Measurements from ENCODE around the gene SLC41A3. TPM values are rescaled to one million over a fixed set of nuclear protein-coding genes. Genes with fewer than 3 reads are reported as not detected.

Gene SLC41A3
- total and polyA plus RNA-seq, 4 donors = 9.3 to 19.8 (median 12.7) TPM

- no peak for DNase-seq (ENCODE audit: low spot score)
- Histone ChIP-seq H3K9me3 (ENCODE audit: control insufficient read depth in 4 of 4, low read length in 3 of 4) (no peaks in the 10 kb centered on the region), H3K36me3 (ENCODE audit: control insufficient read depth in 4 of 4, insufficient read depth in 3 of 4, low read depth in 1 of 4, low read length in 3 of 4) (peaks cover 0 to 8% (median 0%) of the 10 kb centered on the region in 4 donors), H3K9ac (ENCODE audit: low read depth in 1 of 2, low read length in 2 of 2) (no peak overlapping the region), H3K27me3 (ENCODE audit: control insufficient read depth in 4 of 4, insufficient read depth in 4 of 4, low read length in 3 of 4) (no peaks in the 10 kb centered on the region), H3K4me1 (ENCODE audit: control insufficient read depth in 4 of 4, insufficient read depth in 4 of 4, low read length in 3 of 4) (no peaks in the 10 kb centered on the region), H3K27ac (ENCODE audit: low read depth in 1 of 2, low read length in 2 of 2) (no peak overlapping the region), H3K4me3 (ENCODE audit: low read depth in 1 of 3, low read length in 3 of 3) (no peak overlapping the region)
- WGBS = 98% methylated on average over 8 of the region's 8 CpGs
- no peak for TF ChIP-seq ATF3 (IDR thresholded peaks at IDR 0.05)
- TF ChIP-seq, protein P1, sequence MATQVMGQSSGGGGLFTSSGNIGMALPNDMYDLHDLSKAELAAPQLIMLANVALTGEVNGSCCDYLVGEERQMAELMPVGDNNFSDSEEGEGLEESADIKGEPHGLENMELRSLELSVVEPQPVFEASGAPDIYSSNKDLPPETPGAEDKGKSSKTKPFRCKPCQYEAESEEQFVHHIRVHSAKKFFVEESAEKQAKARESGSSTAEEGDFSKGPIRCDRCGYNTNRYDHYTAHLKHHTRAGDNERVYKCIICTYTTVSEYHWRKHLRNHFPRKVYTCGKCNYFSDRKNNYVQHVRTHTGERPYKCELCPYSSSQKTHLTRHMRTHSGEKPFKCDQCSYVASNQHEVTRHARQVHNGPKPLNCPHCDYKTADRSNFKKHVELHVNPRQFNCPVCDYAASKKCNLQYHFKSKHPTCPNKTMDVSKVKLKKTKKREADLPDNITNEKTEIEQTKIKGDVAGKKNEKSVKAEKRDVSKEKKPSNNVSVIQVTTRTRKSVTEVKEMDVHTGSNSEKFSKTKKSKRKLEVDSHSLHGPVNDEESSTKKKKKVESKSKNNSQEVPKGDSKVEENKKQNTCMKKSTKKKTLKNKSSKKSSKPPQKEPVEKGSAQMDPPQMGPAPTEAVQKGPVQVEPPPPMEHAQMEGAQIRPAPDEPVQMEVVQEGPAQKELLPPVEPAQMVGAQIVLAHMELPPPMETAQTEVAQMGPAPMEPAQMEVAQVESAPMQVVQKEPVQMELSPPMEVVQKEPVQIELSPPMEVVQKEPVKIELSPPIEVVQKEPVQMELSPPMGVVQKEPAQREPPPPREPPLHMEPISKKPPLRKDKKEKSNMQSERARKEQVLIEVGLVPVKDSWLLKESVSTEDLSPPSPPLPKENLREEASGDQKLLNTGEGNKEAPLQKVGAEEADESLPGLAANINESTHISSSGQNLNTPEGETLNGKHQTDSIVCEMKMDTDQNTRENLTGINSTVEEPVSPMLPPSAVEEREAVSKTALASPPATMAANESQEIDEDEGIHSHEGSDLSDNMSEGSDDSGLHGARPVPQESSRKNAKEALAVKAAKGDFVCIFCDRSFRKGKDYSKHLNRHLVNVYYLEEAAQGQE (IDR thresholded peaks at IDR 0.05) = no peak
- no peak for TF ChIP-seq NR2F2 (IDR thresholded peaks at IDR 0.05)
- TF ChIP-seq HNF4G (IDR thresholded peaks at IDR 0.05) = no peak
- TF ChIP-seq MAX (IDR thresholded peaks at IDR 0.05) = no peak
- no peak for TF ChIP-seq RXRA (IDR thresholded peaks at IDR 0.05)
- no peak for TF ChIP-seq TAF1 (conservative IDR thresholded peaks at IDR 0.05)
- TF ChIP-seq EGR1 (IDR thresholded peaks at IDR 0.05; ENCODE audit: low read depth in 2 of 2) = no peak
- no peak for TF ChIP-seq GABPA (IDR thresholded peaks at IDR 0.05 in 1 of 2, conservative IDR thresholded peaks at IDR 0.05 in 1 of 2)
- no peak for TF ChIP-seq ZBTB33 (IDR thresholded peaks at IDR 0.05)
- no peak for TF ChIP-seq FOXA2 (IDR thresholded peaks at IDR 0.05)
- no peak for TF ChIP-seq RAD21 (IDR thresholded peaks at IDR 0.05)
- TF ChIP-seq JUND (IDR thresholded peaks at IDR 0.05) = no peak
Observed at GRCh38 chr3:126016616-126017015, 67.3 kb downstream of the SLC41A3 start.

- peak; percentile 29 for DNase-seq (ENCODE audit: low spot score)
- TF ChIP-seq NR2F2 (IDR thresholded peaks at IDR 0.05) = no peak
- no peak for TF ChIP-seq ZBTB33 (IDR thresholded peaks at IDR 0.05)
- no peak for TF ChIP-seq SP1 (IDR thresholded peaks at IDR 0.05)
- no peak for TF ChIP-seq HNF4A (conservative IDR thresholded peaks at IDR 0.05)
- no peak for TF ChIP-seq EGR1 (IDR thresholded peaks at IDR 0.05; ENCODE audit: low read depth in 2 of 2)
- TF ChIP-seq TAF1 (conservative IDR thresholded peaks at IDR 0.05) = no peak
- no peak for TF ChIP-seq RXRA (IDR thresholded peaks at IDR 0.05)
- no peak for TF ChIP-seq MAX (IDR thresholded peaks at IDR 0.05)
- TF ChIP-seq, protein P2, sequence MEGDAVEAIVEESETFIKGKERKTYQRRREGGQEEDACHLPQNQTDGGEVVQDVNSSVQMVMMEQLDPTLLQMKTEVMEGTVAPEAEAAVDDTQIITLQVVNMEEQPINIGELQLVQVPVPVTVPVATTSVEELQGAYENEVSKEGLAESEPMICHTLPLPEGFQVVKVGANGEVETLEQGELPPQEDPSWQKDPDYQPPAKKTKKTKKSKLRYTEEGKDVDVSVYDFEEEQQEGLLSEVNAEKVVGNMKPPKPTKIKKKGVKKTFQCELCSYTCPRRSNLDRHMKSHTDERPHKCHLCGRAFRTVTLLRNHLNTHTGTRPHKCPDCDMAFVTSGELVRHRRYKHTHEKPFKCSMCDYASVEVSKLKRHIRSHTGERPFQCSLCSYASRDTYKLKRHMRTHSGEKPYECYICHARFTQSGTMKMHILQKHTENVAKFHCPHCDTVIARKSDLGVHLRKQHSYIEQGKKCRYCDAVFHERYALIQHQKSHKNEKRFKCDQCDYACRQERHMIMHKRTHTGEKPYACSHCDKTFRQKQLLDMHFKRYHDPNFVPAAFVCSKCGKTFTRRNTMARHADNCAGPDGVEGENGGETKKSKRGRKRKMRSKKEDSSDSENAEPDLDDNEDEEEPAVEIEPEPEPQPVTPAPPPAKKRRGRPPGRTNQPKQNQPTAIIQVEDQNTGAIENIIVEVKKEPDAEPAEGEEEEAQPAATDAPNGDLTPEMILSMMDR (IDR thresholded peaks at IDR 0.05; ENCODE audit: low read depth, low read length, missing input control) = no peak
- TF ChIP-seq, protein P1 (IDR thresholded peaks at IDR 0.05) = no peak
- no peak for TF ChIP-seq ATF3 (IDR thresholded peaks at IDR 0.05)
- TF ChIP-seq GABPA (IDR thresholded peaks at IDR 0.05 in 1 of 2, conservative IDR thresholded peaks at IDR 0.05 in 1 of 2) = no peak
- no peak for TF ChIP-seq HNF4G (IDR thresholded peaks at IDR 0.05)
- TF ChIP-seq FOXA2 (IDR thresholded peaks at IDR 0.05) = no peak
Observed at GRCh38 chr3:126015075-126015474, 68.8 kb downstream of the SLC41A3 start.

More at GRCh38 chr3:126015075-126015474, 68.8 kb downstream of the SLC41A3 start:
- no peaks in the 10 kb centered on the region for H3K27me3 ChIP-seq (ENCODE audit: control insufficient read depth in 4 of 4, insufficient read depth in 4 of 4, low read length in 3 of 4)
- H3K27ac ChIP-seq (ENCODE audit: low read depth in 1 of 2, low read length in 2 of 2) = no peak overlapping the region
- H3K9me3 ChIP-seq (ENCODE audit: control insufficient read depth in 4 of 4, low read length in 3 of 4) = no peaks in the 10 kb centered on the region
- no peak overlapping the region for H3K9ac ChIP-seq (ENCODE audit: low read depth in 1 of 2, low read length in 2 of 2)
- no peak overlapping the region for H3K4me3 ChIP-seq (ENCODE audit: low read depth in 1 of 3, low read length in 3 of 3)
- no peaks in the 10 kb centered on the region for H3K4me1 ChIP-seq (ENCODE audit: control insufficient read depth in 4 of 4, insufficient read depth in 4 of 4, low read length in 3 of 4)
- H3K36me3 ChIP-seq (ENCODE audit: control insufficient read depth in 4 of 4, insufficient read depth in 3 of 4, low read depth in 1 of 4, low read length in 3 of 4) = peaks cover 0 to 10% (median 0%) of the 10 kb centered on the region in 4 donors
- 95% methylated on average over 10 of the region's 10 CpGs for WGBS

Data from liver (tissue), 9 donors.